ENCODE measurements around the gene ZAR1. TPM values are rescaled to one million over a fixed set of nuclear protein-coding genes. Genes with fewer than 3 reads are reported as not detected.

ZAR1 gene
- total and polyA plus RNA-seq, 9 of the 15 experiments (the other 6 are each of a cell fraction or from before 2014, with no cell fraction given): 0.07 to 0.84 (median 0.28) TPM; not detected in 1

- TF ChIP-seq ZNF395 (CRISPR knock-in tag; IDR thresholded peaks at IDR 0.05) (peak; percentile 71; the same call in 1 of the 2 replicates), KLF13 (tag; IDR thresholded peaks at IDR 0.05; ENCODE audit: borderline replicate concordance, low read depth) (no peak), ZNF445 (CRISPR knock-in tag; IDR thresholded peaks at IDR 0.05; ENCODE audit: low read depth) (no peak), ELF2 (CRISPR knock-in tag; IDR thresholded peaks at IDR 0.05) (no peak), PHTF2 (CRISPR knock-in tag; IDR thresholded peaks at IDR 0.05) (no peak), MAZ (CRISPR knock-in tag; conservative IDR thresholded peaks at IDR 0.05 in 1 of 2, IDR thresholded peaks at IDR 0.05 in 1 of 2) (no peak), CREM (IDR thresholded peaks at IDR 0.05; ENCODE audit: low read depth) (peak; percentile 55), NEUROD1 (IDR thresholded peaks at IDR 0.05; ENCODE audit: borderline replicate concordance, low read depth, low read length, partially characterized antibody) (no peak), MYNN (IDR thresholded peaks at IDR 0.05) (peak; percentile 79), MYNN (CRISPR knock-in tag; IDR thresholded peaks at IDR 0.05) (no peak), MECOM (CRISPR knock-in tag; IDR thresholded peaks at IDR 0.05) (peak; percentile 98), ZNF197 (CRISPR knock-in tag; IDR thresholded peaks at IDR 0.05; ENCODE audit: low read depth) (0 out of 2 replicates have a peak, but pooled peaks have one; percentile 43), TCF3 (CRISPR knock-in tag; IDR thresholded peaks at IDR 0.05) (peak; percentile 72), VEZF1 (CRISPR knock-in tag; IDR thresholded peaks at IDR 0.05) (no peak; the same call in 1 of the 2 replicates), MYC (IDR thresholded peaks at IDR 0.05; ENCODE audit: low read depth, low read length) (peak; percentile 41; the same call in 1 of the 2 replicates), MYC (CRISPR knock-in tag; IDR thresholded peaks at IDR 0.05; ENCODE audit: borderline replicate concordance, low read depth) (no peak), HDGF (IDR thresholded peaks at IDR 0.05) (no peak), ETV1 (tag; conservative IDR thresholded peaks at IDR 0.05; ENCODE audit: low read depth) (no peak), GATAD2A (IDR thresholded peaks at IDR 0.05) (0 out of 2 replicates have a peak, but pooled peaks have one; percentile 51), ZNF444 (CRISPR knock-in tag; IDR thresholded peaks at IDR 0.05) (no peak), SMARCC2 (IDR thresholded peaks at IDR 0.05; ENCODE audit: low read depth) (0 out of 2 replicates have a peak, but pooled peaks have one; percentile 34), ZNF165 (CRISPR knock-in tag; IDR thresholded peaks at IDR 0.05; ENCODE audit: borderline replicate concordance) (no peak), ZBTB1 (CRISPR knock-in tag; IDR thresholded peaks at IDR 0.05; ENCODE audit: borderline replicate concordance, low read depth) (no peak), NCOR1 (IDR thresholded peaks at IDR 0.05) (peak; percentile 63), ZMIZ1 (IDR thresholded peaks at IDR 0.05; ENCODE audit: low read depth in 2 of 2, low read length in 2 of 2) (0 out of 4 replicates have a peak, but pooled peaks of 1 of the 2 experiments have one; percentile 21)
Observed at GRCh38 chr4:48481581-48481980, 8.5 kb upstream of the ZAR1 start (continued).

Data from K562 (cell line).